GM10248 (cell line): ENCODE results near the gene PNPLA2.

Experiments
- CTCF ChIA-PET: fragments of 300-600 bp; sonication (Branson Sonifier 250); formaldehyde crosslinking; extraction: SDS; loops from one replicate; lab custom pipeline; 2021; ENCODE audit warnings: antibody characterized with exemption; lab: Yijun Ruan, JAX
- POLR2A ChIA-PET: fragments of 350-650 bp; sonication (Branson Sonifier 250); formaldehyde crosslinking; extraction: SDS; loops from one replicate; lab custom pipeline; 2020; ENCODE audit warnings: antibody characterized with exemption; lab: Yijun Ruan, JAX
- DNase-seq: peaks from one replicate; pipeline ENCODE4 v3.0.0; 2012; ENCODE audit errors: extremely low spot score
- TF ChIP-seq, protein P1 (sequence below): IDR thresholded peaks from 2 replicates; pipeline ENCODE4 v1.5.1; 2012; ENCODE audit warnings: mild to moderate bottlenecking, low read depth; ENCODE audit errors: extremely low read depth, missing control alignments, control extremely low read depth

PNPLA2 gene

DNA sequence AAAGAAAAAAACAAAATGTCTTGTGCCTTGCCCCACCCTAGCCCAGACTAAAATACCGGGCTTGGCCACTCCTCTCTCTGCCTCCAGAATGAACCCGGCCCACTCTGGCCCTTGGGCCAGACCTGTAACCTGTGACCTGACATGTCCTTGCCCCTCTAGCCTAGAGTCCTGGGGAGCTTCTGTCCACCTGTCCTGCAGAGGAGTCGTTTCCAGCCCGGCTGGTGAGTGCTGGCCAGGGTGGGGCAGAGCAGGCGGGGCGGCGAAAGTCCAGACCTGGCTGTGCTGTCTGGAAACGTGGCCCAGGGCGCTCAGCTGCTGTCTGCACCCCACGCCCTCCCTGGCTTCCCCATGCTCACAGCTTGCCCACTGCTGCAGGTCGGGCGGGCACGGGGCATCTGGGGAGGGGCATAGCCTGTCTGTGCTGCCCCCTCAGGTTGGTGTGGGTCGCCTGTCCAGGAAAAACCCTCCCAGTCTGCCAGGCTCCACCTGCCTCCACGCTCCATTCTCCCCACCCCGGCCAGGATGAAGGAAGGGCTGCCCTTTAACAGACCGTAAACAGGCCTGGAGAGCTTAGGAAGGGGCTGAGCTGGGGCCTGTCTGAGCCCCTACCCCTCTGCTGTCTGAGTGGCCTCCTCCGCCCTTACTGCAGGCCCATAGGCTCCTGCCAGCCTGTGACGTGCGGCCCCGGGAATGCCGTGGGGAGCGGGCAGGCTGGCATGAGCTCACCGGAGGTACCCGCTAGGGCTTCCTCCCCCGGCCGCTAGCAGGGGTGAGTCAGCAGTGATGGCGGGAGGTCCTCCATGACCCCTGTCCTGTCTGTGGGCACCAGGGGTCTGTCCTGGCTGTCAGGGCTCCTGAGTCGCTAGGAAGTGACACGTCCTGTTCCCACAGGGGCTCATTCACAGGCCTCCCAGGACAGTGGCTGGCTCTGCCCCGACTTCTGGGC, 15.9 kb downstream of the PNPLA2 start:
- ChIA-PET POLR2A (interaction anchor here (0.6 to 1.3 kb wide), 2 partner anchors 16 to 175 kb away, joined by 4 to 5 read pairs; partner anchors contain the start of gene PNPLA2), CTCF (interaction anchor here (1.9 kb wide), 1 partner anchor 13 kb away, joined by 8 read pairs; no protein-coding TSS in a partner anchor)
- no peak for DNase-seq
- TF ChIP-seq, protein P1, sequence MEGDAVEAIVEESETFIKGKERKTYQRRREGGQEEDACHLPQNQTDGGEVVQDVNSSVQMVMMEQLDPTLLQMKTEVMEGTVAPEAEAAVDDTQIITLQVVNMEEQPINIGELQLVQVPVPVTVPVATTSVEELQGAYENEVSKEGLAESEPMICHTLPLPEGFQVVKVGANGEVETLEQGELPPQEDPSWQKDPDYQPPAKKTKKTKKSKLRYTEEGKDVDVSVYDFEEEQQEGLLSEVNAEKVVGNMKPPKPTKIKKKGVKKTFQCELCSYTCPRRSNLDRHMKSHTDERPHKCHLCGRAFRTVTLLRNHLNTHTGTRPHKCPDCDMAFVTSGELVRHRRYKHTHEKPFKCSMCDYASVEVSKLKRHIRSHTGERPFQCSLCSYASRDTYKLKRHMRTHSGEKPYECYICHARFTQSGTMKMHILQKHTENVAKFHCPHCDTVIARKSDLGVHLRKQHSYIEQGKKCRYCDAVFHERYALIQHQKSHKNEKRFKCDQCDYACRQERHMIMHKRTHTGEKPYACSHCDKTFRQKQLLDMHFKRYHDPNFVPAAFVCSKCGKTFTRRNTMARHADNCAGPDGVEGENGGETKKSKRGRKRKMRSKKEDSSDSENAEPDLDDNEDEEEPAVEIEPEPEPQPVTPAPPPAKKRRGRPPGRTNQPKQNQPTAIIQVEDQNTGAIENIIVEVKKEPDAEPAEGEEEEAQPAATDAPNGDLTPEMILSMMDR = no peak

DNA sequence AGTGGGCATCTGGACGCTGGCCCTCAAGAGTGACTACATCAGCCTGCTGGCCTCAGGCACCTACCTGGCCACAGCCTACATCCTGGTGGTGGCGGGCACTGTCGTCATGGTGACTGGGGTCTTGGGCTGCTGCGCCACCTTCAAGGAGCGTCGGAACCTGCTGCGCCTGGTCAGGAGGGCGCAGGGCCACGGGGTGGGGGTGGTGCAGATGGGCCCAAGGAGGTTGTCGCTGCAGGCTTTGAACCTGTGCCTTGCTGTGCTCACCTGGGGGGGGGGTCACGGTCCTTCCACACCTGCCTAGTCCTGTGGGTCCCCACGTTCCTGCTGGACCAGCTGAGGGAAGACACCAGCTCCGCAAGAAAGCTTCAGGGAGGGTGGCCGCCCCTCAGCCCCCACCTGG, 17.6 kb downstream of the PNPLA2 start:
- TF ChIP-seq, protein P1 = no peak
- POLR2A ChIA-PET = interaction anchor here (1.3 kb wide), 1 partner anchor 17 kb away, joined by 3 read pairs; the partner anchor contains the start of gene PNPLA2
- CTCF ChIA-PET = interaction anchor here (1.3 kb wide), 1 partner anchor 11 kb away, joined by 5 read pairs; no protein-coding TSS in a partner anchor
- DNase-seq = no peak

DNA sequence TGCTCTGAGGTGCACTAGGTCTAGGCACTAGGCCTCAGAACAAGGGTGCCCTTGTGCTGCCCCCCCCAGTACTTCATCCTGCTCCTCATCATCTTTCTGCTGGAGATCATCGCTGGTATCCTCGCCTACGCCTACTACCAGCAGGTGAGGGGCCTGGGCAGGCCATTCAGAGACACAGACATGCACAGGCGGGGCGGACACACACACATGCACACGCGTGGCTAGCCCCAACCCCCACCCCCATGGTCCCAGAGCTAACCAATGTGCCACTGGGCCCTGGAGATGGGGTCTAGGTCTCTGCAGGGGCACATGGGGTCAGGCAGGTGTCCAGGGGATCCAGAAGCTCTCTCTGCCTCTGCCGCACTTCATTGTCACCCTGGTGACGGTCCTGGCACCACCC, 18.0 kb downstream of the PNPLA2 start:
- DNase-seq = no peak
- ChIA-PET CTCF (interaction anchor here (0.9 to 1.3 kb wide), 2 partner anchors 11 to 20 kb away, joined by 3 to 5 read pairs; no protein-coding TSS in a partner anchor), POLR2A (interaction anchor here (1.3 kb wide), 1 partner anchor 18 kb away, joined by 3 read pairs; the partner anchor contains the start of gene PNPLA2)
- TF ChIP-seq, protein P1 = no peak

DNA sequence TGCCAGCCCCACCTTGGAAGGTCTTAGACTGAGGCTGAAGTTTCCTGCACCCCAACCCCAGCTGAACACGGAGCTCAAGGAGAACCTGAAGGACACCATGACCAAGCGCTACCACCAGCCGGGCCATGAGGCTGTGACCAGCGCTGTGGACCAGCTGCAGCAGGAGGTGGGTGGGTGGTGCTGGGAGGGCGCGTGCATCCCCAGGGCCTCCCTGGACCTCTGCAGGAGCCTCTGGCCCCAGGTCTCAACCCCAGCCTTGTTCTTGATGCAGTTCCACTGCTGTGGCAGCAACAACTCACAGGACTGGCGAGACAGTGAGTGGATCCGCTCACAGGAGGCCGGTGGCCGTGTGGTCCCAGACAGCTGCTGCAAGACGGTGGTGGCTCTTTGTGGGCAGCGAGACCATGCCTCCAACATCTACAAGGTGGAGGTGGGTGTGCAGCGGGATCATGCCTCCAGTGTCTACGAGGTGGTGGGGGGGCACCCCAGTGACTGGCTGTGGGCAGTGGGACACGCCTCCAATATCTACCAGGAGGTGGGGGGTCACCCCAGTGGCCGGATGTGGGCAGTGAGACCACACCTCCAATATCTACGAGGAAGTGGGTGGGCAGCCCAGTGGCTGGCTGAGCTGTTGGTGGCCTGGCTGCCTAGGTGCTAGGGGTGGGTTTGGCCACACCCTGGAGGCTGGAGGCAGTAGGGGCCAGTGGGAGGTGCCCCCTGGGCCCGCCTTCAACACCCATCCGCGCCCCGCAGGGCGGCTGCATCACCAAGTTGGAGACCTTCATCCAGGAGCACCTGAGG, 18.7 kb downstream of the PNPLA2 start:
- POLR2A ChIA-PET = interaction anchor here (1.3 kb wide), 1 partner anchor 18 kb away, joined by 3 read pairs; the partner anchor contains the start of gene PNPLA2
- no peak for DNase-seq
- TF ChIP-seq, protein P1 = no peak
- CTCF ChIA-PET = interaction anchor here (0.9 to 1.3 kb wide), 2 partner anchors 10 to 20 kb away, joined by 3 to 5 read pairs; no protein-coding TSS in a partner anchor

DNA sequence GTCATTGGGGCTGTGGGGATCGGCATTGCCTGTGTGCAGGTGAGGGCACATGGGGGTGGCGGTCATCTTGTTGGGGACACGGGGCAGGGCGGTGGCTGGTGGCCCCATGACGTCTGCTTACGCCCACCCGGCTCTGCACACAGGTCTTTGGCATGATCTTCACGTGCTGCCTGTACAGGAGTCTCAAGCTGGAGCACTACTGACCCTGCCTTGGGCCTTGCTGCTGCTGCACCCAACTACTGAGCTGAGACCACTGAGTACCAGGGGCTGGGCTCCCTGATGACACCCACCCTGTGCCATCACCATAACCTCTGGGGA, 19.2 kb downstream of the PNPLA2 start:
- TF ChIP-seq, protein P1 = no peak
- POLR2A ChIA-PET = no interaction called here
- CTCF ChIA-PET = interaction anchor here (0.7 kb wide), 1 partner anchor 9 kb away, joined by 3 read pairs; no protein-coding TSS in a partner anchor
- DNase-seq = no peak
